ENCODE results near the gene UNC5B.
"Not testable (repeated sequence)": the region's sequence is repeated elsewhere in the genome, so short reads cannot be mapped to it uniquely, and the experiment has no call there.

Gene UNC5B

DNA sequence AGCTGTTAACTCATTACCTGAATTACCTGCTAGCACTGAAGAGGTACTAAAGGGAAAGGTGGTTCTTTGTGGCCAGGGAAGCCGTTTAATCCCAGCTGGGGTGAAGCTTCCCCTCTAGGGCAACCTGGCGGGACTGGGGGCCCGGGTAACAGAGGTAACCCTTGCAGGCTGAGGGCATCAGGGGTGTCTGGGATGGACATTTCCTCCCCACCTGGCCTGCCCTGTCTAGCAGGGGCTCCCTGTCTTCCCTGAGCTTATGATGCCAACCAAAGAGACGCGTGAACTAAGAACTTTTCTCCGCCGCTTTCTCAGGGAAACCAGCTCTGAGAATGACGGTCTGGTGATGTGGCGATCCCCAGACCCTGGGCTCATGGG is 52.8 kb downstream of the UNC5B start:
- in situ Hi-C loops (cut with MboI; ENCODE audit: low sequenced_read_pairs), result loop anchor here (10.0 kb wide), 1 partner anchor 50 kb away; the partner anchor contains the start of gene UNC5B

DNA sequence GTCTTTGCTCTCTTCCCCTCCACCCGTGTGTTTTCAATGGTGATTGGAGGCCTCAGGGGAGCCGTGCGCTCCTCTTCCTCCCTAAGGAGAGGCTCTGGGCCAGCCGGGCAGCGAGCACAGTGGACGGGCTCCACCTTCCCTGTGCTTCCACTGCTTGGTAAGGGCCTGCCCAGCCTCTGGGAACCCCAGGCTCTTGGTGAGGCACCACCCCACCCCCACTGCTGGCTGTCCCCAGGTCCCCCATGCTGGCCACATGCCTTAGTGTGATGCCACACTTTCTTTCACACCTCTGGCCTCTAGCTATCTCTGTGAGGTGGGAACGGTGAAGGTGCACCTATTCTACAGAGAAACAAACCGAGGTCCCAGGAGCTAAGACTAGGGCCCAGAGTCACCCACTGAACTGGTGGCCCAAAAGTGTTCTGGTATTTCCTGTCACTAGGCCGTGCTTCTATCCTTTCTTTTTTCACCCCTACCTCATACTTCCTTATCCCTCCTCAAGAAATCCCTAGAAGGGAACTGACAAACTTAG is 53.3 kb downstream of the UNC5B start:
- in situ Hi-C loops (cut with MboI; ENCODE audit: low sequenced_read_pairs), result loop anchor here (10.0 kb wide), 1 partner anchor 51 kb away; the partner anchor contains the start of gene UNC5B

DNA sequence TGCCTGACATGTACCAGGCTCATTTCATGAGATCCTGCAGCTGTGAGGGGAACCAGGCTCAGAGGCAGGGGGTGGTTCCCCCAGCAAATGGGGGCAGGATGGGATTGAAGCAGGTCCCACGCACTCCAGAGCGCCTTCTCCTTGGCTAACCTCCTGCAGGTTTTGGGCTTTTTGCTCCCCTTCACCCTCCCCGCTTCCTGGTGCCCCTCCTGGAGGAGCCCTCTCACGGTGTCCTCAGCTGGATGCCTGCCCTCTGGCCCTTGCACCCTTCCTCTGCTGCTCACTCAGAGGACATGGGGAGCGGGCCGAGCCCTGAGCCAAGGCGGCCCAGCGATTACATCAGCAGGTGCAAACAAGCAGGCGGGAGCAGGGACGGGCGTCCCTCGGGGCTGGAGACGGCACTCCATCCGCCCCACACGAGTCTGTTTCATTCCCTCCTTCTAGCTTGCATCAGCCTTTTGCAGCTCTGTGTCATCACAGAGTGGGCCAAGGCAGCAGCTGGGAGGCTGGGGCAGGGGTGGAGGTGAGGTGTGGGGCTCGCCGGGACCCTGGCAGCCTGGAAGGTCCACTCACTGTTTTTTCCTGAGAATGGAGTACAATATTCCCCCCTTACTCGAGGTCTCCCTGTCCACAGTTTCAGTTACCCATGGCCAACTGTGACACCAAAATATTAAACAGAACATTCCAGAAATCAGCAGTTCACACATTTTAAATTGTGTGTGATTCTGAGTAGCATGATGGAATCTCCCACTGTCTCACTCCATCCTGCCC is 54.0 kb downstream of the UNC5B start:
- in situ Hi-C loops (cut with MboI; ENCODE audit: low sequenced_read_pairs), result loop anchor here (10.0 kb wide), 1 partner anchor 52 kb away; the partner anchor contains the start of gene UNC5B

DNA sequence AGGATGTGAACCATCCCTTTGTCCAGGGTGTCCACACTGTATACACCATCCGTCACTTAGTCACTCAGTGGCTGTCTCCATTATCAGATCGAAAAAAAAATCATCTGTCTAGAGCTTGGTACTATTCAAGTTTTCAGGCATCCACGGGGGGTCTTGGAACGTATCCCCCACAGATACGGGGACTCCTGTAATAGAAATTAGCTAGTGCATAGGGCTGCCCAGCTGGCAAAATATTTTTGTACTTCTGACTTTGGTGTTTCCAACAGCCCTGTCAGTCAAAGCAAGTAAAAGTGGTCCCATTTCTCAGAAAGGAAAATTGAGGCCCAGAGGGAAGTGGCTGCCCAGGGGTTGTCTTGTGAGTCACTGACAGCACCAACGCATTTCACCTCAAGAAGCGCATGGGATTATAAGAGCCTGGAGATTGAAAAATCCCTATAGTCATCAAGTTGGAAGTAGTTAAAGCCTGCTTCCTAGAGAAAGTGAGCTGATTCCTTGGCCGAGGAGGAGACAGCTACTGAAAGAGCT is 54.6 kb downstream of the UNC5B start:
- in situ Hi-C loops (cut with MboI; ENCODE audit: low sequenced_read_pairs), result loop anchor here (10.0 kb wide), 1 partner anchor 52 kb away; the partner anchor contains the start of gene UNC5B

DNA sequence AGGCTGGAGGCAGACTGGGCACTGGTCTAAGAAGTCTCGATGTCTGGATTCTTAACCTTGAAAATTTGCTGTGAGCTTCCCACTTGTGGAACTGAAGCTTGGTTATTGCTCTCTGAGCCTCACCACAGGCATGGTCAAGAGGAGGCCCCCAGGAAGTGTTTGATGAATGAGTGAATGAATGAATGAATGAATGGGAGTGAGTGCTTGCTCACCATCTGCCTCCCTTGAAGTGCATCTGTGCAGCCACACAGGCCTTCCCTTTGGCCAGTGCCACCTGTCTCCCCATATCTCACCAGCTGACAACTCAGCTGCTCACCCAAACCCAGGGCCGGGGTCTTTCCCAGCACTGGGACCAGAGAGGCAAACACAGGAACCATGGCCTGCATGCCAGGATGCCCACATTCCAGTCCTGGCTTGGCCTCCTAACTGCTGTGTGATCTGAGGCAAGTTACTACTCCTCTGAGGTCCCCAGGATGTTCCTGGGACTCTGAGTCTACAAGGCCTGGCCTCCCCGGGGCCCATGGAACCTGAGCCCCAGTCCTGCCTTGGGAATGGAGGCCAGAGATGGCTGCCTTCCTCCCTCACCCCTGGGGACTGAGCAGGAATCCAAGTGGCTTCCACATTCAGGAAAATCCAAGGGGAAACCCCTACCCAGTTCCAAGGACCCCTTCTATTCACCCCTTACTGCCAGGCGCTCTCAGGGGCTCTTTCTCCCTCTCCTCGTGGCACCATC is 55.3 kb downstream of the UNC5B start:
- in situ Hi-C loops (cut with MboI; ENCODE audit: low sequenced_read_pairs), result loop anchor here (10.0 kb wide), 1 partner anchor 53 kb away; the partner anchor contains the start of gene UNC5B

DNA sequence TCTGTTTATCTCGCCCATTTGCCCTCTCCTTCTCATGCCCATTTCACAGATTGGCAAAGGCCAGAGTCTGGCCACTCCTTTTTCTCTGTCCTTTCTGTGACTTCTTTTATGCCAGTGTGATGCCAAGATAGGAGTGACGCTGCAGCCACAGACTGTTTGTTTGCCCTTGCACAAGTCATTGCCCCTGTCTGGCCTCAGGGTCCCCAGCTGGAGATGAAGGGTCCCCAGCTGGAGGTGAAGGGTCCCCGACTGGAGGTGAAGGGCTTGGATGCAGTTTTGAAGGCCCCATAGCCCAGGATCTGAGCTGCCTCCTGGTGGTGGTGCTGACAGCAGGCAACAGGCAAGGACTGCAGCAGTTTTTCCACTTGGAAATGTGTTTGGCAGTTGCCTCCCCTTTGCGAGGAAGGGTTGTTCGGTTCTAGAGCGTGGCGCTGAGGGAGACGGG is 55.9 kb downstream of the UNC5B start:
- in situ Hi-C loops (cut with MboI; ENCODE audit: low sequenced_read_pairs), result loop anchor here (10.0 kb wide), 1 partner anchor 53 kb away; the partner anchor contains the start of gene UNC5B

DNA sequence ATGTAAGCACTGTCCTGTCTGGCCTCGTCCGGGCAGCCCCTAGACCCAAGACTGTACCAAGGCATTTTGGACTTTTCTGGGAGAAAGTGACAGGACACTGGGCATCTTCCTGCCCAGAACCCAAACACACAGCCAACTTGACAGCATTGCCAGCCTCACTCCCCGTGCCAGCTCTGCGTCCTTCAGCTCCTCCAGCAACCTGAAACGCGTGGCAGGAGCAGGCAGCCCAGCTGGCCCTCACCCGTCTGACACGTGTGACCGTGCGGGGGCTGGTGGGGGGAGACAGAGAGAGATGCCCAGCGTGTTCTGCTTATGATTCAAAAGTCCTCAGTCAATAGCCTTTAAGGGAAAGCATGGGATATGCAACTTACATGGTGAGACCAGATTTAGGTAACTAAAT is 56.4 kb downstream of the UNC5B start:
- in situ Hi-C loops (cut with MboI; ENCODE audit: low sequenced_read_pairs), result loop anchor here (10.0 kb wide), 1 partner anchor 54 kb away; the partner anchor contains the start of gene UNC5B

DNA sequence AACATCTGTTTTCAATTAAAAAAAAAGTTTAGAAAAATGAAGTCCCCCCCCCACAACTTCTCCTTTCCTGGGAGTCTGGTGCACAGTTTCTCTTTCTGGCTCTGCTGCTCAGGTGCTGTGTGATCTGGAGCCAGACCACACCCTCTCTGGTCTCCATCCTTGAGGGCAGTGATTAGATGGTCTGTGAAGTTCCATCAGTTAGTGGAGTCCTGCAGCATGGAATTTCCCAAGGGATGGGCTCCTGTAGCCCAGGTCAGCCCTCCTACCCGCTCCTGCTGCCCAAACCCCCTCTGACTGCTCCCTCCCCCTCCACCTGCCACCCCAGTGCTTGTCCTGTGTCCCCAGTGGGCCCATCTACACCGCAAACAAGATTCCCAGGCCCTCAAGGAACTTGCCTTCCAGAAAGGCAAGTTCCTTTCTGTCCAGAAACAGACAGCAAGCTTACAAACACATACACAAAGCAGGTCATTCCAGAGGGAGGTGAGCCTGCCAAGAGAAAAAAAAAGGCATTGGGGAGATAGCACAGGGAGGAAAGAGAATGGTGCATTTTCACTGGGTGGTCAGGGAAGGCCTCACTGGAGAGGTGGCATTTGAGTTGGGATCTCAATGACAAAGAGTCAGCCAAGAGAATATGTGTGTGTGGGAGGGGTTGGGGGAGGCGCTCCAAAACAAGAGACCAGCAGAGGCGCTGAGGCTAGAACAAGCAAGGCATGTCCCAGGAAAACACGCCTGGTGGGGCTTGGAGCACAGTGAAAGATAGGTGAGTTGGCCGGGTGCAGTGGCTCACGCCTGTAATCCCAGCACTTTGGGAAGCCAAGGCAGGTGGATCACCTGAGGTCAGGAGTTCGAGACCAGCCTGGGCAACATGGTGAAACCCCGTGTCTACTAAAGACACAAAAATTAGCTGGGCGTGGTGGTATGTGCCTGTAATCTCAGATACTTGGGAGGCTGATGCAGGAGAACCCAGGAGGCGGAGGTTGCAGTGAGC is 57.2 kb downstream of the UNC5B start:
- in situ Hi-C loops (cut with MboI; ENCODE audit: low sequenced_read_pairs), result loop anchor here (10.0 kb wide), 1 partner anchor 55 kb away; the partner anchor contains the start of gene UNC5B

DNA sequence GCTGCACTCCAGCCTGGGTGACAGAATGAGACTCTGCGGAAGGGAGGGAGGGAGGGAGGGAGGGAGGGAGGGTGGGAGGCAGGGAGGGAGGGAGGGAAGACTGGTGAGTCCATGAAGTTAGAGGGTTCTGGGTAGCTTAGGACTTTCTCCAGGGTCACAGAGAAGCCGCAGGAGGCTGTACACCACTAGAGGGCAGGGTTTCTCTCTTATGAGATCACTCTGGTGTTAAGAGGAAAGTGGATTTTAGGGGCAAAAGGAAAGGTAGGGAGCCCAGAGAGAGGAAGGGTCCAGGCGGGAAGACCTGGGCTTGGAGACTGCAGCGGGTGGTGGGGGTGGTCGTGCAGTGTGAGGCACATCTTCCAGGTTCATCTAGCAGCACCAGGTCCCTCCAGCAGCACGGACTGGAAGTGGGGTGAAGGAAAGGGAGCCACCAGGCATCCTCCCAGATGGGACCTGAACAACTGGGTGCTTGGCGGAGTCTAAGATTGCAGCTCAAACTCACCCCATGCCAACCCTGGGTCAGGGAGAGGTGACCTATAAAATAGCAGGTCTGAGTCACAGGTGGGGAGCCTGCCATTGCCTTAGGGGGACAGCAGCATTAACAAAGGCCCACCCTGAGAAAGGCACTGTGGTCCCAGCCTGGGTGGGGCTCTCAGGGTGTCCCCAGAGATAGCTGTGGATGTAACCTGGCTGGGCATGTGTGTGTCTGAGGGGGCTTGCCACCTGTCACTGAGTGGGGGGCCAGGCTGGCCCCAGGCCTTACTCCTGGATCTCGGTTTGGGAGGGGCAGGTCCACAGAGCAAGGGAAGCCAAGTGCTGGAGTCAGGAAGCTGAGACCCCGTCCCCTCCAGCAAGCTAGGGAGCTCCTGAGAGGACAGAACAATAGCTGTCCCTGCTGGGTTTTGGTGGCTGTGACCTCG is 58.2 kb downstream of the UNC5B start:
- in situ Hi-C loops (cut with MboI; ENCODE audit: low sequenced_read_pairs), result no loop called here

DNA sequence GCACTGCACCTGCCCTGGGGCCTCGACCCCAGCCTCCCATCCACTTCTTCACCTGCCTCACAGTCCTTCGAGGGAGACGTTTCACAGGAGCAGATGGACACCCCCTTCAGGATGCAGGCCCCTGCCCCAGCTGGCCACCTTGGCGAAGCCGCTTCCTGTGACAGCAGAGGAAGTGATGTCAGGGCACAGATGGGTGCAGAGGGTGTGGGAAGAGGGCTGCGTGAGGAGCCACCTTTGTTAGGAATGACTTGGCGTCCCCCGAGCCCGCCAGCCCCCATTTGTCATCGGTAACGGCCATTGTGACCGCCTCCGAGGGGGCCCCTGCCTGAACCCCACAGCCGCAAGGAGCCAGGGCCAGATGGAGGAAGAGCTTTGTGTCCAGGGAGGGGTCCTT is 59.3 kb downstream of the UNC5B start:
- in situ Hi-C loops (cut with MboI; ENCODE audit: low sequenced_read_pairs), result no loop called here

DNA sequence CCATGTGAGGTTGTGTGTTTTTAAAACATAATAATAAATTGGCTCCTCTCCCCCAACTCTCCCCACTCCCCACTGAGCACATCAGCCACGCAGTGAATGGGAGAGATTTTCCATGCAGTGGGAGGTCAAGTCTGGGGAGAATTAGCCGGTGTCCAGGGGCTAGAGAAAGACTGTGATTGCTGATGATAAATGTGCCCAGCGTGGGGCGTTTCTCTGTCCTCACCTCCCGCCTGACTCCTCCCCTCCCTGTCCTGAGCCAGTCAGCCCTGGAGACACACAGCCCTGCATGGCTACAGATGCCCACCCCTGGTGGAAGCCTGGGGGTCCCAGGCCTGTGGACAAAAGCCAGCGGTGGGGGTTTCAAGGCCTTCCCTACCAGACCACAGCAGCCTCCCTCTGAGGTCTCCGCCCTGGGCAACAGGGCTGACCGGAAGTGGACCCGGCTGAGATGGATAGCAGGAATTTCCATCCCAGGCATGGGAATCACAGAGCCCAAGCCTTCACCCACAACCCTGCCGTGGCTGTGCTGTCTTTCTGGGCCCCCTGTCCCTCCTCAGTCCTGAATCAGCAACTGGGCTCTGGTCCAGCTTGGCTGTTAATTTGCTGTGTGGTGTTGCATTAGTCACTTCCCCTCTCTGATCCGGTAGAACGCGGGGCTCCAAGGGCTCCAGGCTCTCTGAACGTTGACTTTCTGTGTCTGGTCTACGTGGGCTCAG is 59.8 kb downstream of the UNC5B start:
- in situ Hi-C loops (cut with MboI; ENCODE audit: low sequenced_read_pairs), result no loop called here

DNA sequence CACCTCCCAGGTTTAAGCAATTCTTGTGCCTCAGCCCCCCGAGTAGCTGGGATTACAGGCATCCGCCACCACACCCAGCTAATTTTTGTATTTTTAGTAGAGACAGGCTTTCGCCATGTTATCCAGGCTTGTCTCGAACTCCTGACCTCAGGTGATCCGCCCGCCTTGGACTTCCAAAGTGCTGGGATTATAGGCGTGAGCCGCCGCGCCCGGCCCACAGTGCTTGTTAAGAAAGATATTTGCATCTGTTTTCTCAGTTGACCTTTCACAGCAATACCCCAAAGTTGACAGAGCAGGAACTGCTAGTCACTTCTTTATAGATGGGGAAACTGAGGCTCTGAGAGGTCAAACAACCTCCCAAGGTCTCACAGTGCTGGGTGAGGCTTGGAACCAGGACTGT is 60.6 kb downstream of the UNC5B start:
- in situ Hi-C loops (cut with MboI; ENCODE audit: low sequenced_read_pairs), result not testable (repeated sequence)

DNA sequence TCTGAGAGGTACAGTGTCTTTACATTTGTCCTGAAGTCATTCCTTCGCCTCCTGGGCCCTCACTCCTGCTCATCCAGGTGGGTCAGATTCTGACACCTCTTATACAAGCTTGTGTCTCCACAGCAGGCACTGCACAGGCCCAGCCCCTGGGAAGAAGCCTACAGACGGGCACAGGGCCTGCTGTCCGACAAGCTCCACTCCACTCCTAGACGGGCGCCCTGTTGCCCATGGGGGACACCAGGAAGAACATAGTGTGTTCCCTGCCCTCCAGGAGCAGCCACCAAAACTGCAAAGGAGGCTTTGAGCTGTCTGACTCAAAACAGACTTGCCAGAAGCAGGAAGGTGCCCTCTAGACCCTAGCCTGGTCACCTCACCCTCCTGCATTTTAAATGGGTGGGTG is 61.1 kb downstream of the UNC5B start:
- in situ Hi-C loops (cut with MboI; ENCODE audit: low sequenced_read_pairs), result no loop called here

DNA sequence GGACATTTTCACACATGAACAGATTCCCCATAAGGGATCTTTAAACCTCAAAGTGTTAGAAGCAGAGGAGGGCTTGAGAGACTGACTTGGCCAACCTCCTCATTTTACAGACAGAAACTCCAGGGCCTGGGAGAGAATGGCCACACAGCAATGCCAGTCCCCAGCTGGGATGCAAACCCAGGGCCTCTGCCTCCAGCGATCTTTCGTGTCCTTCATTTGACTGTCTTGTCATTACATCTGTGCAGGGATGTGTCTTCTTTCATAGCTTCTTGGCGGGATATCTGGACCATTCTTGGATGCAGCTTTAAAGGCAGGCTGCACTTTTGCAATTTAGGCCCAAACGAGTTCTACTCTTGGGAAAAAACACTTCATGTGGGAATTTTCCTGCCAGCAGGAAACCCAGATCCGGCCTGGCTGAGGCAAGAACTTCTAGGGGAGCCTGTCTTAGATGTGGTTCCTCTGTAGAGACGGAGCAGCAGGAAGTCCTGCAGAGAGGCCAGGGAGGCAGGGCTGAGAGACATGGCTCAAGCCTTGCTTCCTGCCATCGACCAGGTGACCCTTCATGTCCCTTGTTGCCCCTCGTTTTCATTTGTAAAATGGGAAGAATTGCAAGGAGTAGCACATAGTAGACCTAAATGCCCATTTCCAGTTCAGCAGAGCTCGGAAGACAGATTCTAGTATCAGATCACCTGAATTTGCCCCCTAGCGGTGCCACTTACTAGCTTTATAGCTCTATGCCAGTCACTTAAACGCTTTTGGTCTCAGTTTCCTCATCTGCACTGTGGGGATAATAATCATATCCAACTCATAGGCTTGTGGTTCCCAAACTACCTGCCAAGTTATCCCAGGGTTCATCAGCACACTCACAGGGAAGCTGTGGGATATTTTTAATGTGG is 62.8 kb downstream of the UNC5B start:
- in situ Hi-C loops (cut with MboI; ENCODE audit: low sequenced_read_pairs), result no loop called here

DNA sequence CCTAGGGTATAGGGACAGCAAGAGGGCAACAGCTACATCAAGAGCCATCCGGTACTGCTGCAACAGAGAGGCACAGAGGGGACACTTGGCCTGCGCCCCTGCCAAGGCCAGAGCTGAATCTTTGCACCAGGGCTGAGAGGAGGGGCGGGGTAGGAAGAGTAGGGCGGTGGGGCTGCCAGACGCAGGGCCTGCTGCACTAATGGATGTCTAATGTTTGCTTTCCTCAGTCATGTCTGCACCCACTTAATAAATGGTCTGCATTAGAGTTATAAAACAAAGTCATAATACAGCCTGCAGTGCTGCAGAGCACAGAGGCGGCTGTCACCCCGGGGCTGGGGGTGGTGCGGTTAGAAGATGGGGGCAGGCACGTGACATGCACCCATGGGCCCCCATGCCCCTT is 64.5 kb downstream of the UNC5B start:
- in situ Hi-C loops (cut with MboI; ENCODE audit: low sequenced_read_pairs), result no loop called here

DNA sequence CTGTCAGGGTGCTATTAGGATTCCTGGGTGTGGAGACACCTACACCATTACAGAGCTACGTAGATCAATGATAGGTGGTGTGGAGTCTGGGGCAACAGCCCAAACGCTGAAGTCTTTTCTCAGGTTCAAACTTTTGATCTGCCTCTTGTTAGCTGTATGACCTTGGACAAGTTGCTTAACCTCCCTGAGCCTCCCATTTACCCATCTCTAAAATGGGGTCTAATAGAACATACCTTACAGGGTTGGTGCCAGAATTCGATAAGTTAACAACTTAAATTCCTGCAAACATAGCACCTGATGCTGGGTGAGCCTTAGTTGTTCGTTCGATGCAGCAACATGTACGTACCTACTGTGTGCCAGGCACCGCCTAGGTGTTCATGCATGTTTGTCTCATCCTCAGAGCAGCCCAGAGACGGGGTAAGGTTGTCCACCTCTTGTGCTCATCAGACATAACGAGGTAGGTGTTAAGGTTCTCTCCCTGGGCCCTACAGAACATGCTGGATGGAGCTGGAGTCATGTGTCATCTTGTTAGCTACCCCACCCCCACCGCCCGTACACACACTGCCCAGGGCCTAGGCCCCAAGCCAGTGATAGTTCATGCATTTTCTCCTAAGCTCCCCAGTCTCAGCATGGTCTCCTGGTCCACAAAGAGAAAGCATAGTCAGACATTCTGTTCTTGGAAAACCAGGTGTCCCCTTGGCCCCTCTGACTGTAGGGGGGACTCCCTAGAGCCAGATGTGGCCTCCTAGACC is 65.7 kb downstream of the UNC5B start:
- in situ Hi-C loops (cut with MboI; ENCODE audit: low sequenced_read_pairs), result no loop called here
